NT2/D1 (cell line): Measurements from ENCODE around the gene HHIPL1.

ENCODE experiments used
- DNase-seq: peaks from one replicate; pipeline ENCODE4 v3.0.0-alpha.2; 2011; ENCODE audit warnings: low read depth, low spot score
- H3K27me3 ChIP-seq: 2 replicates; pipeline ENCODE4 v1.6.0; 2011; ENCODE audit warnings: mild to moderate bottlenecking; ENCODE audit not compliant: insufficient read length, insufficient read depth
- H3K36me3 ChIP-seq: 2 replicates; pipeline ENCODE4 v1.6.1; 2011; ENCODE audit warnings: mild to moderate bottlenecking, low read length, mixed read lengths; ENCODE audit not compliant: insufficient read depth, insufficient read length
- H3K4me1 ChIP-seq: 2 replicates; pipeline ENCODE4 v1.5.1; 2011; ENCODE audit not compliant: insufficient read depth, insufficient read length
- H3K4me3 ChIP-seq: 2 replicates; pipeline ENCODE4 v1.5.1; 2011; ENCODE audit warnings: low read depth; ENCODE audit not compliant: insufficient read length
- H3K9ac ChIP-seq: 2 replicates; pipeline ENCODE4 v1.6.0; 2011; ENCODE audit warnings: low read depth; ENCODE audit not compliant: insufficient read length
- H3K9me3 ChIP-seq: 2 replicates; pipeline ENCODE4 v1.5.1; 2011; ENCODE audit warnings: mild to moderate bottlenecking, low read length; ENCODE audit not compliant: insufficient read depth
- SUZ12 ChIP-seq: IDR thresholded peaks from 2 replicates; pipeline ENCODE4 v1.6.1; 2011; ENCODE audit not compliant: insufficient read length, insufficient read depth; ENCODE audit errors: extremely low read depth
- YY1 ChIP-seq: IDR thresholded peaks from 2 replicates; pipeline ENCODE4 v1.6.1; 2011; ENCODE audit not compliant: insufficient read length, insufficient read depth
- ZNF274 ChIP-seq: IDR thresholded peaks from 2 replicates; pipeline ENCODE4 v1.6.1; 2011; ENCODE audit warnings: mild to moderate bottlenecking, low read depth, low read length

The HHIPL1 gene

DNA sequence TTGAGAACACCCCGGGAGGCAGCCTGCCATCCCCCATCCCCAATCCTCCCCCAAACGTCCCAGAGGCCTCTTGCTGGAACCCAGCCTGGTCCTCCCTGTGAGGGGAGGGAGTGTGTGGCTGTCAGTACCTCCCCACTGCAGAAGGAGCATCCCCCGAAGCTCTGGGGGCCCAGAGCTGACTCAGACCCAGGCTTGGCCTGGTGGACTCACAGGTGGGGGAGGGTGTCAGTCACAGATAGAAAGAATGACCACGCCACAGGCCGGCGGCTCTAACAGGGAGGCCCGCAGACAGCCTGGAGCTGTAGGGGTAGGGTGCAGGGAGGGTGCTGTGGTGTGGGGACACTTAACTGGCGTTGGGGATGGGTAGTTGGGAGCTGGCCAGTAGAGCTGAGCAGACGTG lies 5.3 kb downstream of the HHIPL1 start:
- Histone ChIP-seq H3K9ac (no peak overlapping the region), H3K9me3 (no peaks in the 10 kb centered on the region), H3K36me3 (peaks cover 3% of the 10 kb centered on the region), H3K4me1 (peaks cover 8% of the 10 kb centered on the region), H3K4me3 (no peak overlapping the region), H3K27me3 (peaks cover 10% of the 10 kb centered on the region)
- no peak for TF ChIP-seq SUZ12
- no peak for TF ChIP-seq YY1
- no peak for DNase-seq

DNA sequence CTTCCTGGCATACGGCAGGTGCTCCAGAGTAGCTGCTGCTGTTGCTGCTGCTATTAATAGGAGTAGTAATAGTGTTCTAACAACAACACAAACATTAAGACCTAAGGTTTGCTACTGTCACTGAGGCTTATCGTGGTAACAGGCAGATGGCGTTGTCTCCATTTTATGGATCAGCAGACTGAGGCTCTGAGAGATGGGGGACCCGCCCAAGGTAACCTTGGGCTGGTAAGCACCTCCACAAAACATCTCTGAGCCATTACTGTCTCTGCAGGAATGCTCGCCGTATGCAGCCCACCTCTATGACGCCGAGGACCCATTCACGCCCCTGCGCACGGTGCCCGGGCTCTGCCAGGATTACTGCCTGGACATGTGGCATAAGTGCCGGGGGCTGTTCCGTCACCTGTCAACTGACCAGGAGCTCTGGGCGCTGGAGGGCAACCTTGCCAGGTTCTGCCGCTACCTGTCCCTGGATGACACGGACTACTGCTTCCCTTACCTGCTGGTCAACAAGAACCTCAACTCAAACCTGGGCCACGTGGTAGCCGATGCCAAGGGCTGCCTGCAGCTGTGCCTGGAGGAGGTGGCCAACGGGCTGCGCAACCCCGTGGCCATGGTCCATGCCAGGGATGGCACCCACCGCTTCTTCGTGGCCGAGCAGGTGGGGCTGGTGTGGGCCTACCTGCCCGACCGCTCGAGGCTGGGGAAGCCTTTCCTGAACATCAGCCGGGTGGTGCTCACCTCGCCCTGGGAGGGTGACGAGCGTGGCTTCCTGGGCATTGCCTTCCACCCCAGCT lies 7.2 kb downstream of the HHIPL1 start:
- TF ChIP-seq YY1 (no peak), ZNF274 (no peak), SUZ12 (no peak)
- Histone ChIP-seq H3K27me3 (no peaks in the 10 kb centered on the region), H3K9me3 (no peaks in the 10 kb centered on the region), H3K4me3 (no peak overlapping the region), H3K4me1 (peaks cover 6% of the 10 kb centered on the region), H3K9ac (no peak overlapping the region), H3K36me3 (peaks cover 3% of the 10 kb centered on the region)
- DNase-seq: no peak

DNA sequence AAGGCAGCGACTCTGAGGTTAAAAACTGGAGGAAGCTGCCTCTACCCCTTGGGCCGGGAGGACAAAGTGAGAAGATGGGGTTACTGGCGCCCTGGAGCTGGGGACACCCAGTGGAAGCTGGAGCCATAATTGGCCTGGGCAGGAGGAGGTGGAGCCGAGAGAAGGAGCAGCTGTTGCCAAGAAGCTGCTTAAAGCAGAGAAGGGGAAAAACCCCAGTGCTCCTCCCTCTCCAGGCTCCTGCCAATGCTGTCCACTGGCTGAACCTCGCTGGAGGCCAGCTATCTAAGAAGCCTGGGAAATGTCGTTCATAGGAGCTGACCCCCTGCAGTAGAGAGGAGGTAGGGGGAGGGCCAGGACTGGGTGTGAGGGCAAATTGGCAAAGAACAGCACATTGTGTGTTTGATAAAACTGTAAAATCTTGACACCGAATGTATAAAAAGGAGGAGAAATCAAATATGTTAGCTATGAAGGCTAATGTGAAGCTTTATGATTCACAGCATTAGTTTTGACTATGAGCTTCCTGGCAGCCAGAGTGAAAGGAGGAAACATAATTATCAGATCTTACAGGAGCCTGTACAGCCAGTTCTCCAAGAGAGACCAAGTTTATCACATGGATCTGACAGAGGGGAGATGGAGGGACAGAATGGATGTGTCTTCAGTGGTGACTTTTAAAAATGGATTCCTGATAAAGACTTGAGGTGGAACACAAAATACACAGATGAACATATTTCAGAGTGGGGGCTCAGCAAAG lies 9.5 kb downstream of the HHIPL1 start:
- no peak for TF ChIP-seq ZNF274
- Histone ChIP-seq H3K36me3 (peaks cover 3% of the 10 kb centered on the region), H3K27me3 (no peaks in the 10 kb centered on the region), H3K4me3 (no peak overlapping the region), H3K9ac (no peak overlapping the region), H3K4me1 (peaks cover 8% of the 10 kb centered on the region), H3K9me3 (no peaks in the 10 kb centered on the region)
- no peak for DNase-seq

DNA sequence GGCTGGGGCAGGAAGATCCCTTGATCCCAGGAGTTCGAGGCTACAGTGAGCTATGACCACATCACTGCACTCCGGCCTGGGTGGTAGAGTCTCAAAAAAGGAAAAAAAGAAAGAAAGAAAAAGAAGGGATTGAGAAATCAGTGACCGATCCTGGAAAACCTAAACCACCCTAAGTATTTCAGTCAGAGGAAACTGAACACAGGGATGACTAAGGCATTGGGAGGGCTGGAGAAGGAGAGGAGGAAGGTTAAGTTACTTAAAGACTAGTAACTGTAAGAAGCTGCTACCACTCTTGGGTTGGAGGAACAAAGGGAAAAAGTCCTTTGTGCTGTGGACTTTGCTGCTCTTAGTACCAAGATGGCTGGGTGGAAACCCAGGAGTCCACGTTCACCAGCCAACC lies 10.6 kb downstream of the HHIPL1 start:
- H3K9me3 ChIP-seq: no peaks in the 10 kb centered on the region
- DNase-seq: no peak
- no peak for TF ChIP-seq SUZ12
- no peak for TF ChIP-seq YY1
- no peak for TF ChIP-seq ZNF274
- no peaks in the 10 kb centered on the region for H3K27me3 ChIP-seq
- no peak overlapping the region for H3K4me3 ChIP-seq
- H3K9ac ChIP-seq: no peak overlapping the region
- H3K36me3 ChIP-seq: peaks cover 3% of the 10 kb centered on the region
- H3K4me1 ChIP-seq: peaks cover 4% of the 10 kb centered on the region

DNA sequence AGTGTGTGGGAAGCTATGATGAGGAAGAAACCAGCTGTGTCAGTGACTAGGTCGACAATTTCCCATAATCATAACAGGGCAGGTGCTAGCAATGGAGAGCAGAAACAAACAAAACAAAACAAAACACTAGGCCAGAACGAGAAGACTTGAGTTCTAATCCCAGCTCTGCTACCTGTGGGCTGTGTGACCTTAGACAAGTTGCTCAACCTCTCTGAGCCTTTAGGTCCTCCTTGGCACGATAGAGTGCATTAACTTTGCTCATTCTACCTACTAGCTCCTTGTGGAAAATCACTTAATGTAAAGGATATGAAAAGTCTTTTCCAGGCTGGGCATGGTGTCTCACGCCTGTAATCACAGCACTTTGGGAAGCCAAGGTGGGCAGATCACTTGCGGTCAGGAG lies 11.2 kb downstream of the HHIPL1 start:
- Histone ChIP-seq H3K36me3 (peaks cover 3% of the 10 kb centered on the region), H3K9ac (no peak overlapping the region), H3K4me3 (no peak overlapping the region), H3K27me3 (no peaks in the 10 kb centered on the region), H3K9me3 (no peaks in the 10 kb centered on the region), H3K4me1 (peaks cover 5% of the 10 kb centered on the region)
- DNase-seq: no peak
- TF ChIP-seq YY1: no peak
- TF ChIP-seq ZNF274: no peak
- no peak for TF ChIP-seq SUZ12

DNA sequence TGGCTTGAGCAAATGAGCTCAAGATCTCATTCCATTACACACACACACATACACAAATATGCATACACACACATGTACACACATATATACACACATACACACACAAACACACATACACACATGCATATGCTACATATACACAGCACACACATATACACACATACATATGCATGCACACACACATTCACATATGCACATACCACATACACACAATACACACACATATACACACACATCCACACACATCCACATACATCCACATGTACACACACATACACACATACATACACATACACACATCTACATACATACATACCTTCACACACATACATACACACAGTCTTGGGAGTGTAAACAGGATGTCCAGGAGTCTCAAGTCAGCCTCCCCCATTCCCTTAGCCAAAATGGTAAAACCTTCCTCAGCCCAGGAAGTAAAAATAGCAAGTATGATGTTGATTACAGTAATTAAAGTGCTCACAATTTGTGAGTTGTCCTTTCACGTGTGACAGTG lies 12.8 kb downstream of the HHIPL1 start:
- Histone ChIP-seq H3K36me3 (no peaks in the 10 kb centered on the region), H3K27me3 (peaks cover 5% of the 10 kb centered on the region), H3K4me3 (no peak overlapping the region), H3K9ac (no peak overlapping the region), H3K4me1 (peaks cover 9% of the 10 kb centered on the region), H3K9me3 (no peaks in the 10 kb centered on the region)
- TF ChIP-seq SUZ12 (no peak), YY1 (no peak), ZNF274 (no peak)
- no peak for DNase-seq

DNA sequence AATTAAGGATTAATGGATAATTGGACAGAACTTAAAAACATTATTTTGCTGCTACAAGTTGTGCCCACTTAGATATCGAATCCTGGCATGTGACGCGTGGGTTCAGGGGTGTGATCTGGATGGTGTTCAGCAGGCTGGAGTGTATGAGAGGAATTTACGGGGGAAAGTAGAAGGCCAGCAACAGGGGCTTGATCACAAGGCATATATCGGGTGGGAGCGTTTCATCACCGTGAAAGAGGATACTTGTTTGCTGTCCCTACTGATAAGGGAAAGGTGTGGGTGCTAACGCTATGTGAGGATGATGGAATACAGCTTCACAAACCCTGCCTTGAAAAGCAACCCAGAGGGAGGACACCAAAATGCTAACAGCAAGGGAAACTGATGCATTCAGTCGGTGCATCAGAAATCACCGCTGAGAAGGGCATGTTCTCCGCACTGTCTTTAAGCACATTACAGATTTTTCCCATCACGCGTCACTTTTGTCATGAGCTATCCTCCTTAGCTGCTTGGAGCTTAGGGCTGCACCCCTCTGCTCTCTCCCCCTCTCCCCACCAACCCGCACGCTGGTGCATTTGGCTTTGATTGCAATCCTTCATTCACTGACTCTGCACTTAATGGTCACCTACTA lies 13.4 kb downstream of the HHIPL1 start:
- DNase-seq: no peak
- Histone ChIP-seq H3K36me3 (no peaks in the 10 kb centered on the region), H3K27me3 (peaks cover 6% of the 10 kb centered on the region)

More for the DNA sequence above, 13.4 kb downstream of the HHIPL1 start:
- Histone ChIP-seq H3K4me3 (no peak overlapping the region), H3K9ac (no peak overlapping the region), H3K9me3 (no peaks in the 10 kb centered on the region), H3K4me1 (peaks cover 13% of the 10 kb centered on the region)
- no peak for TF ChIP-seq YY1
- TF ChIP-seq SUZ12: no peak
- TF ChIP-seq ZNF274: no peak
